ENCODE results near the gene ASF1B. TPM values are rescaled to one million over a fixed set of nuclear protein-coding genes. Genes with fewer than 3 reads are reported as not detected.
"Not testable (repeated sequence)": the region's sequence is repeated elsewhere in the genome, so short reads cannot be mapped to it uniquely, and the experiment has no call there.

The ASF1B gene
- total RNA-seq, 1 experiment from 2014 or later = 102 TPM

DNA sequence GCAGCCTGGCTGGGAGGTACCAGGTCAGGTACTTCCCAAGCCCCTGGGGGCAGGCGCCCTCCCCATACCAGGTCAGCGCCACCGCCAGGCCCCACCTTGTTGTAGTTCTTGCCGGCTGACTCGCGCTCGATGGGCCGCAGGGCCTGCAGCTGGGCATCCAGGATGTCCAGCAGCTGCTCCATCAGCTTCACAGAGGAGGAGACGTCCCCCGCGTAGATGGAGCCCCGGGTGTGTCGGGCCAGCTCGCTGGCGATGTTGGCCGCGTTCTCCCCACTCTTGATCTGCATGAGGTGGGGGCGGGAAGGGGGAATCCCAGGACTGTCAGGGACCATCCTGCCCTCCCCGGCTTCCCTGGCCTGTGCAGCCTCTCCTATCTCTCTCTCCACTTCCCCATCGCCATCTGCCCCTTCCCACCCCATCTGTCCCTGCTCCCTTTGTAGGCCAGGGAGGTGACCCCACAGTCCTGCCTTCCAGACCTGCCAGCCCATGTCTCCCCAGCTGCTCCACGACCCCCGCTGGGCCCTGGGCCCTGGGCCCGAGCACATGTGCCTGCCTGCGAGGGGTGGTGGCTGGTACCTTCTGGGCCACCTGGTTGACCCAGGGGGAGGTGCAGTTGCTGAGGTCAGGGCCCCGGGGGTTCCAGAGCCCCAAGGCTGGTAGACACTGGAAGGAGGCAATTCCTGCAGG is 23.8 kb upstream of the ASF1B start:
- no peak for DNase-seq (ENCODE audit: low spot score)

DNA sequence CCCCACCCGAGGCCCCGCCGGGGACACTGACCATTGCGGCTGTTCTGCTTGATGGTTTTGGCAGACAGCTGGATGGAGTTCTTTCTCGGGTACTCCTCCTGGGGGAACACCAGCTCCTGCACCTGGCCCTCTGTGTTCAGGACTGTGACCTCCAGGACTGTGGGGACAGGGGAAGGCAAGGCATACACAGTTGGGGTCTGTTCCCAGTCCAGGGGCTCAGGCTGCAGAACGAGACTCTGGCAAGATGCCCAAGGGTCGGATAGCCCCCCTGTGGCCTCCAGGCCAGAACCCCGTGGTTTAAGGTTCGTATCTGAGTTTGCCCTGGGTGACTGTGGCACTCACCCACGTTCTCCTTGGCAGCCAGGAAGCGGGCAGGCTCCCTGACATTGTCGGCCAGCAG is 22.7 kb upstream of the ASF1B start:
- no peak for DNase-seq (ENCODE audit: low spot score)

DNA sequence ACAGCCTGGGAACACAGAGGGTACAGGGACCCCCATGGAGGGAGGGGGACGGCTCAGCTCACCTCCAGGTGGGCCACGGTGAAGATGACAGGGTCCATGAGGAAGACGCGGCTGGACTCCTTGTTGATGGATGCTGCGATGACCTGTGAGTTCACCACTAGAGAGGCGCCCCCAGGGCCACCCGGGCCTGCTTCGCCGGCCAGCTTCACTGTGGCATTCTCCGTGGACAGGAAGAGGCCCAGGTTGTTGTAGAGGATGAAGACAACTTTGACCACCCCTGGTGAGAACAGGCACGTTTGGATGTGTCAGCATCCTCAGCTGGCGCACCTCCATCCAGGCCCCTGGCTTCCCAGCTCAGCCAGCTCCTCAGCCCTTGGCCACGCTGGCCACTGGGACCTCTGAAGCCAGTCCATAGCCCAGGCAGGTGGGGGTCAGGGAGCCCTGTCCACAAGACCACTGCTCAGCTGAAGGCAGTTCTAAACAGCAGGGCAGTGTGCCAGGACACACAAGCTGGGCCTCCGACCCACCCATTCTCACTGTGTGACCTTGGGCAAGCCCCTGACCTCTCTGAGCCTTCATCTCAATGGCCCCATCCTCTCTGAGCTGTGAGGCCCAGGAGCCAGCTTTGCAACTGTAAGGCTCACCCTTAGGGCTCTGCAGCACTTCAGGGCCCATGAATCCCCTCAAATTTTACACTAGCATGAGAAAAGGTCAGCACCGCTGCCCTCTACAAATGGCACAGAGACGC is 22.1 kb upstream of the ASF1B start:
- no peak for DNase-seq (ENCODE audit: low spot score)

DNA sequence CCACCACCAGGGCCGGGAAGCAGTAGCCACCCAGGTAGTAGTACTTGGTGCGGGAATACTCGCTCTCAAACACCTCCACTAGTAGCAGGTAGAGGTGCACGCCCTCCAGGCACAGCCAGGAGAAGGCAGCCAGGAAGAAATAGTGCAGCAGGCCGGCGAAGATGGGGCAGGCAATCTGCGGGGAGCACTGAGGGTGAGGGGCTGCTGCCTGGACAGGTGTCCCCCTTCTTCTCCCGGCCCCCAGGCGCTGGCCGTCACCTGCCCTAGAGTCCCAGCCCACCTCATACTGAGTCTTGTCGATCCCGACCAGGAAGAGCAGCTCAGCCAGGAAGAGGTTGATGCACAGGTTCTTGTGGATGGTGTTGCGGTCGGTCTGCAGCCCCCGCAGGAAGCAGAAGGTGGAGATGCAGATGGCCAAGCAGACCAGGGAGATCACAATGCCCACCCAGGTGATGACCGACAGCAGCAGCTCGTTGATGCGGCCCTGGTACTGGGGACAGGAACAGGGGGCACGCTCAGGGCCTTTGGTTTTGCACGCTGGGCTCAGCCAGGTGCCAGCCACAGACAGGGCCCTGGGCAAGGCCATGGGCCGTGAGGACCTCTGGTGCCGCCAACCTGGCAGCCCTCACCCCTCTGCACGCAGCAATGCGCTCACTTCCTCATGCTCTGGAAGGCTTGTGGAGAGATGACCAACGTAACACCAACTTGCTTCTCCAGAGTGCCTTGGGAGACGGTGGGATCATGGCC is 20.8 kb upstream of the ASF1B start:
- DNase-seq (ENCODE audit: low spot score) = no peak

DNA sequence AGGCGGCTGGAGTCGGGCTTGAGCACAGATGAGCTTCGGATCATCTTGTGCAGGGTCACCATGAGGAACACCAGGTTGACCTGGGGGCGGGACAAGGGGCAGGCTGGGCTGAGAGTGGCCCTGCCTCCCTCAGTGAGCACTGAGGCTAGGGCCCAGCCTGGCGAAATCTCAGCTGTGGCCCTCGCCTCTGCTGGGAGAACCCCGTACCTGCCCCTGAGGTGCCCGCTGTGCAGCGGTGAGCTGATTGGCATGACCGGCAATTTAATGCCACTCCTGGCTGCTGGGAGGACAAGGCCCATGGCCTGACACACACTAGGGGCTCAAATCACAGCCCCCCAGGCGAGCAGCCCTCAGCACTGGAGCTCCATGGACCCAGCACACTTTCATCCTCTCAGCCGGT is 19.7 kb upstream of the ASF1B start:
- DNase-seq (ENCODE audit: low spot score) = no peak

DNA sequence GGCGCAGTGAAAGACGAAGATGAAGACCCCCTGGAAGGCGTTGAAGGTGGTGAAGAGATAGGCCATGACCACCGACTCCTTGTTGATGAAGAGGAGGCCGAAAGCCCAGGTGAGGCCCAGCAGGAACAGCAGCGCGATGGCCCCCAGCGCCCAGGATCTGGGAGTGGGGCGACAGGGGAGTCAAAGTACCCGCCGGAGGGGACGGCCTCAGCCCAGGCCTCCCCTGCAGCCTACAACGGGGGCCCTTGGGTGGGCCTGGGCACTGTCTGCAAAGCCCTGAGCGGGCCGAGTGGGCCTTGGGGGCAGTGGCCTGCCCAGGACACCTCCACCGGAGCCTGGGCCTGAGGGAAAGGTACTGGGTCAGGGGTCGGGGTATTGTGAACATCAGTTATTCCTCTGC is 19.0 kb upstream of the ASF1B start:
- DNase-seq (ENCODE audit: low spot score) = no peak

DNA sequence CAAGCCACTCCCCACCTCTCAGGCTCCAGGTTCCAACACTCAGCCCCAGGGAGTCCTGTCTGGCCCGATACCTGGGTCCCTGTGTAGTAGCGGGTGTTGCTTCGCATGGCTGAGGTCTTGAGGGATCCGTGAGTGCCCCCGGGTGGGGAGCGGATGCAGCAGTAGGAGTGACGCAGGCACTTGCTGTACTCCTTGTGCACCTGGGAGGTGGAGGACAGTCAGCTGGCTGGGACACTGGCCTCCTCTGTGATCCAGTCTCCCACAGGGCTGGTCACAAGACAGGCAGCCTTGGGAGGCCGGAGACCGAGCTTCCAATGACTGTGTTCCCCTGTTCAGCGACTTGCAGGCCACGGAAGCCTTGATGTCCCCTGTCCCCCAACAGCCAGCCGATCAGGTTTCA is 16.3 kb upstream of the ASF1B start:
- DNase-seq (ENCODE audit: low spot score) = no peak

DNA sequence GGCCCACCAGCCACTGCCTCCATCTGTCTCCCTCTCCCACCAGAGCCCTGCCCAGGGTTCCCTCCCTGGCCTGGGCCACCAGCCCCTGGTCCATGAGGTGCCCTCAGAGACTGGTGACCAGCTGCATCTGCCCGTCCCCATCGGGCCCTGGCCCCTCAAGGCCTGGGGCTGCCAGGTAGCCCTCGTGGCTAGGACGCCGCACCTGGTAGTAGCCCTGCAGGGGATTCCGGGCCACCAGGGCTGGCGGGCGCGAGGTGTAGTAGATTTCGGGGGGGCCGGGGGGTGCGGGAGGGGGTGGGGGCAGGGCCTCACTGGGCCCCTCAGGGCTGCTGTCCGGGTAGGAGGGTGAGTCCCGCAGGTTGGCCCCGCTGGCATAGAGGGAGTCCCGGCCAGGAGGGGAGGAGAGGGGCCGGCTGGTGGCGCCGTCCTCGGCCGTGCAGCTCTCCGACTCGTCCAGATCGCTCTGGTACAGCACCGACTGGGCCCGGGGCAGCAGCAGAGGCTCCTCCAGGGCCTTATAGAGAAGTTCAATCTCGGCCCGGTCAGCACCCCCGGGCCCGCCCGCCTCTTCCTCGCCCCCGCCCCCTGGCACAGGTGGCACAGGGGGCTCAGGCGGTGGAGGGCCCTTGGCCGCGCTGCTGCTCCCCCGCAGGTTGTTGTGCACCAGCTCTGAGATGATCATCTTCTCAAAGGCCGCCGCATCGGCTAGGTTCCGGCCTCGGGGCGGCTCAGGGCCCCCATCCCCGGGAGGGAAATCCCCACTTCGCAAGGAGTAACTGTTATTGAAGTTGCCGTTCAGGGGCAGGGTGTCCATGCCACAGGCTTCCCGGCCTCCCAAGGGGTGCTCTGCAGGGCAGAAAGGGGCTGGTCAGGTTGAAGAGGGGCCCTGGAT is 14.6 kb upstream of the ASF1B start:
- no peak for DNase-seq (ENCODE audit: low spot score)

DNA sequence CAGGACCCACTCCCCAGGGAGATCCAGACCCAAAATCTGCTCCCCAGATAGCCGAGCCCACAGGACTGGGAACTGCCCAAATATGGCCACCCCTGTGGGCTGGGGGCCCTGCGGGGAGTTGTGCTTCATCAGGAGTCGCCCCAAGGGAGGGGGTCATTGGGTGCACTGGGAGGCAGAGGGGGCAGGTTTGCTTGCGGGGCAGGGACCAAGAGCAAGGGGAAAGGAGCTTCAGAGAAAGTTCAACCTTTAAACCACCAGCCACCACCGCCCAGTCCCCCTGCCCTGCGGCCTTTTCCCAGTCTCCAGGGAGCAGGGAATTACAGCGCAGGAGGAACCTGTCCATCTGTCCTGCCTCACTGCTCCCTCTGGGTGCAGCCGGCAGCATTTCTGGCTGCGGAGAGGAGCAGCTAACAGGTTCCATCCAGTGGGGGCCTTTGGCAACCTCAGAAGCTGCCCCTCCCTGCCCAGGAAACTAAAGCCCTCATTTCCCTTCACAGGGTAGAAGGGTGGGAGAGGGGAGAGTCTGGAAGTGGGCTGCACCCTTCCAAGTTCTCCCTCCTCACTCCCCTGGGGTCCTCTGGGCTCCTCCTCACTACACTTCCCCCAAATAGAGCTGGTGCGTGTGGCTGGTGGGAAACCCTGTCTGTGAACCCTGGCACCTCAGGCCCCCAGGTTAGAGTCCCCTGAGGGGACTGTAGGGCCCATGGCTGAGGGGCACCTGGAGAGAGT is 13.8 kb upstream of the ASF1B start:
- no peak for DNase-seq (ENCODE audit: low spot score)

DNA sequence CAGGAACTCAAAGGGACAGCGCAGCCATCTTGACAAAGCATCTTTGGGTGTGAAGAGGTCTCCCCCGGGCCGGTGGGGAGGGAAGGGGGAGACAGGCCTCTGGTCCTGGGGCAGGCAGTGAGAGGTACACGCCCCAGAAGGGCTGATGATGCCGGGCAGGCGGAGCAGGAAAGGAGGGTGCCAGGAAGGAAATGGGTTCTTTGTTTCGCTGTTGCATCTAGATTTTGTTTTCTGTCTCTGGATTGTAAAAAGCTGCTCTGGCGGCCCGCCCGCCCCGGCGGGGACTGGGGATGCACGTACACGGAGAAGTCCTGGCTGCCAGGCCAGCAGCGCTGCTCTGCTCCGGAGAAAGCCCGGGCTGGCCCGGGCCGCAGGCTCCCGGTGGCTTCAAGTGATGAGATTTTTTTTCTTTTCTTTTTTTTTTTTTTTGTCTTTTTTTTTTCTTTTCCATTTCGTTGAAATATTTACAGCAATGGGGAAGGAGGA is 13.2 kb upstream of the ASF1B start:
- no peak for DNase-seq (ENCODE audit: low spot score)

DNA sequence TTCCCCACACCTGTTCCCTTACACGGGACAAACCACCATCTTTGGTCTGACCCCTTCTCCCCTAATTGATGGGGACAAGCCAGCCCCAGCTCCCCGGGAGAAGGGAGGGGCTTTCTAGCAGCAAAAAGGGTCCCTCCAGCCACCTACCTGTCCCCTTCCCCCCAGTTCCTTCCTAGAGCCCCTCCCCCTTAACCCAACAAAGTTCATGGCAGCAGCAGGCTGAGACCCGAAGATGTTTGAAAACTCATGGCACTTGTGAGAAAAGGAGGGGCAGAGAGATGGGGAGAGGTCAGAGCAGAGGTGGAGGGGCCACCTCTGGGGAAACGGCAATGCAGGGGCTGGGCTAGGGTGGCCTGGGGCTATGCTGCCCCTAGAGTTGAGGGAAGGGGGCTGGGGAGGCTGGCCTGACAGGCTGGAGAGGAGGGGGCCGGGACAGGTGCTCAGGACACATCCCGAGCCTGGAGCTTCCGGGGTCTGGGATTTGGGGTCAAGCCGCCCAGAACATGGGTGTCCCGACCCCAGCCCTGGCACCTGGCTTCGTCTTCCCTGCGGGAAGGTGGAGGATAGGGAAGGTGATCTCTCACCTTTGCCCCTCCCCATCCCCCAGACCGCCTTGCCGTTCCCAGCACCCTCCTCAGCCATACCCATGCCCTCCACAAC is 12.5 kb upstream of the ASF1B start:
- DNase-seq (ENCODE audit: low spot score) = no peak

DNA sequence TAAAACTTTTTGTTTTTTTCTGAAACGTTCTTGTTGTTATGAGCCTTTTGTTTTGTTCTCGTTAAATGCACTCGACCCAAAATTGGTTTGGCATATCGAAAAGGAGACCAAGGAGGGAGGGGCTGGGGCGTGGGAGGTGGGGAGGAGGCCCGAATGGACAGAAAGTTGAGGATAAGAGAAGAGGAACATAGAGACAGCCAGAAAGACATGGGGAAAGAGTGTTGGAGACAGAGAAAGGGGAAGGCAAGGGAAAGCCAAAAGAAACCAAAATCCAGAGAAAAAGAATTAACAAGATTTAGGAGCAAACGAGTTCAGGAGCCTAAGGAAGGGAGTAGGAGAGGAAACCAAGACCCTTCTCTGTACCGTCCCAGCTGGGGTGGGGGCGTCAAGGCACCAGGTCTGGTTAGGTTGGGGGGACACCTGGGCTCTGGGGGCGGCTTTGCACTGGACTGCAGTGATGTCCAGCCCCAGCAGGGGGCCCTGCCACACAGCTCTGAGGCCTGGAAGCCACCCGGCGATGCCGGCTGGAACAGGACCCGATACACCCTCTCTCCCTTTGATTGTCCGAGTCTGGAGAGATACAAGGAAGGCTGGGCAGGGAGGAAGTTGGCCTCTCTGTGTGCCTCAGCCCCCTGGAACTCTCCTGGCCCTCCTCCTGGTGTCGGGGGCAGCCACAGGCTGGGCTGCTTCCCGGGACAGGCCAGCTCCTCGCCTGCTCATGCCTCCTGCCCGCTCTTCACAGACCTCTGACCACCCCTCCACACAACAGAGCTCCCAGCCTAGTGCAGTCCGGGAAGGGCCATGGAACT is 11.6 kb upstream of the ASF1B start:
- DNase-seq (ENCODE audit: low spot score) = peak; percentile 54

DNA sequence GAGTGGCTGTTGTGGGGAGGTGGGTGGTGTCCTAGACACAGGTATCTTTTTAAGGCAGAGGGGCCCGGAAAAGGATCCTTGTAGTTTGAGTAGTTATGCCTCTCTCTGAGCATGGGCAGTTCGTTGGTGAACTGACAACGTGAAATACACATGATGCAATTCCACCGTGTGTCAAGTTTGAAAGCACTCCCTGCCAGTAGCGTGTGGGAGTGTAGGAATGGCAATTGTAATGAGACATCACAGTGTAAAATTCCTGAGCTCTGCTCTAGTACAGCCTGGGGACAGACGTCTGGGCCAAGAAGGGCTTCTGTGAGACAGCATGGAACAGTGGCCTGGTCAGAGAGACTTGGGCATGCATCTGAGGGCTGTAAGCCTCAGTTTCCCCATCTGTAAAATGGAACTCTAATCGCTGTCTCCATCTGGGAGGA is 10.4 kb upstream of the ASF1B start:
- DNase-seq (ENCODE audit: low spot score) = no peak

DNA sequence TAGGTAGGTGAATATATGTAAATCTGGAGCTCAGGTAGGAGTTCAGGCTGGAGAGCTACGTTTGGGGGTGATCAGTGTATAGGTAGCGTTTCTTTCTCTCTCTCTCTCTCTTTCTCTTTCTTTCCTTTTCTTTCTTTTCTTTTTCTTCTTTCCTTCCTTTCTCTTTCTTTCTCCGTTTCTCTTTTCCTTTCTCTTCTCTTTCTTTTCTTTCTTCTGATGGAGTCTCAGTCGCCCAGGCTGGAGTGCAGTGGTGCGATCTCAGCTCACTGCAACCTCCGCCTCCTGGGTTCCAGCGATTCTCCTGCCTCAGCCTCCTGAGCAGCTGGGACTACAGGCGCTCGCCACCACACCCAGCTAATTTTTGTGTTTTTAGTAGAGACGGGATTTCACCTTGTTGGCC is 9.8 kb upstream of the ASF1B start:
- not testable (repeated sequence) for DNase-seq (ENCODE audit: low spot score)

DNA sequence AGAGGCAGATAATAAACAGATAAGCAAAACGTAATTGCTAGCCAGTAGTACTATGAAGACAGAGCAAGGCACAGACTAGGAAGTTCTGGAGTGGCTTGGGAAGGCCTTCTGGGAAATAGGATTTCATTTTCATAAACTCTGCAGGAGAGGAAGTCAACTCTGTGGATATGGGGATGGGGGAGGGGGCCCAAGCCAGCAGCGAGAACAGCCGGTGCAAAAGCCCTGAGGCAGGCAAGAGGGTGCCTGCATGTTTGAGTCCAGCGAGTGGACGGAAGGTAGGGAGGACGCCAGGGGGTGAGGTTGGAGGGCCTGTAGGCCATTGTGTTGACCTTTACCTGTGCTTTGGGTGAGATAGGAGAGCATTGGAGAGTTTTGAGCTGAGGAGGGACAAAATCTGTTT is 9.0 kb upstream of the ASF1B start:
- no peak for DNase-seq (ENCODE audit: low spot score)

DNA sequence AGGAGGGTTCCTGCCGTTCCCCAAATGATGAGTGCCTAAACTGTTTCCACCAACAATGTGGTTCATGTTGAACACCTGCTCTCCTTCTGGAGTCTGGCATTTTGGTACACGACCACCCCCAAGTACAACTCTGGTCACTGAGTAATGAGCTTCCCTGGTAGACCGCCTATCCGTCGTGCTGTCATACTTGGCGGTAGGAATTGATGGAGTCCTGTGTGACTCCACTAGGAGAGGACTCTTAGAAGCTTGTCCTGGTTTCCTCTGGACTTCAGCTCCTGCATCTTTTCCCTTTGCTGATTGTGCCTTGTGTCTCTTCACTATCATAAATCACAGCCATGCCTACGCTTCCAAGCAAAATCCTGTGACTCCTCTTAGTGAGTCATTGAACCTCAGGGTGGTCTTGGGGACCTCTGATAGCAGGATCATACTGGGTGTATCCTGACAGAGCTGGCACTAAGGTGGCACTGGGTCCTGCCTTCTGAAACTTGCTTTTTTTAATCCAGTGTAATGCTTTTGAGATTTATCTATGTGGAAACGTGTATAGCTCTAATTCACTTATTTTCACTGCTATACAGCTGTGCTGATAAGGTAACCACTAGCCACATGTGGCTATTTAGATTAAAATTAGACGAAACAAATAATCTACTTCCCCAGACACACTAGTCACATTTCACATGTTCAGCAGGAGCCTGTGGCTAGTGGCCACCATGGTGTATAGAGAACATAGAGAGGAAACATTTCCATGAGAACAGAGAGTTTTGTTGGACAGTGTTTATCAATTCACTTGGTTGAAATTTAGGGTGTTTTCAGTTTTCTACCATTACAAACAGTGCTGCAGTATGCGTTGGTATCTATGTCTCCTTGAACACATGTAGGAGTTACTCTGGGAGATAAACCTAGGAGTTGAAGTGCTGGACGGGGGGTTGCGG is 6.1 kb upstream of the ASF1B start:
- no peak for DNase-seq (ENCODE audit: low spot score)

DNA sequence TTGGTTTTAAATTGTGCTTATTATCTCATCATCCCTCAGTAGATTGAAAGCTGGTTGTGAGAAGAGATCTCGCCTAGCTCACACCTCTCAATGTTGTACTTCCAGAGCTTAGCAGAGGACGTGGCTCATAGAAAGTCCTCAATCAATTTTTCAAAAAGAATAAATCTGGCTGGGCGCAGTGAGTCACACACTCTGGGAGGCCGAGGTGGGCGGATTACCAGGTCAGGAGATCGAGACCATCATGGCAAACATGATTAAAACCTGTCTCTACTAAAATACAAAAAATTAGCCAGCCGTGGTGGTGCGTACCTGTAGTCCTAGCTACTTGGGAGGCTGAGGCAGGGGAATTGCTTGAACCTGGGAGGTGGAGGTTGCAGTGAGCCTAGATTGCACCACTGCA is 4.7 kb upstream of the ASF1B start:
- no peak for DNase-seq (ENCODE audit: low spot score)

DNA sequence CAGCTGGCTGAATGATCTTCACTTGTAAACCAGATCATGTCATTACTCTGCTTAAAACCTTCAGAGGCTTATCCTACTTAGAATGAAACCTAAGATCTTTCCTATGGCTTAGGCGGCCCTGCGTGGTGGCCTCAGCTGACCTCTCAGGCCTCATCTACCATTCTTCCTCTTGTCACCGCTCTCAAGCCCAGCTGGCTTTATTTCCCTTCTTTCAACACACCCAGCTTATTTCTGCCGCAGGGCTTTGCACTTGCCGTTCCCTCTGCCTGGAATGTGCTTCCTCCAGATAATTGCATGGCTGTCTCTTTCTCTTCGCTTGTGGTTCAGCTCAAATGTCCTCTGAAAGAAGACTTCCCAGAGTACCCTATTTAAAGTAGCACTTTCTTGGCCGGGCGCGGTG is 3.6 kb upstream of the ASF1B start:
- DNase-seq (ENCODE audit: low spot score) = no peak

All from HT-29 (cell line).